Measurements from ENCODE around the gene DIPK1A.

DIPK1A gene

DNA sequence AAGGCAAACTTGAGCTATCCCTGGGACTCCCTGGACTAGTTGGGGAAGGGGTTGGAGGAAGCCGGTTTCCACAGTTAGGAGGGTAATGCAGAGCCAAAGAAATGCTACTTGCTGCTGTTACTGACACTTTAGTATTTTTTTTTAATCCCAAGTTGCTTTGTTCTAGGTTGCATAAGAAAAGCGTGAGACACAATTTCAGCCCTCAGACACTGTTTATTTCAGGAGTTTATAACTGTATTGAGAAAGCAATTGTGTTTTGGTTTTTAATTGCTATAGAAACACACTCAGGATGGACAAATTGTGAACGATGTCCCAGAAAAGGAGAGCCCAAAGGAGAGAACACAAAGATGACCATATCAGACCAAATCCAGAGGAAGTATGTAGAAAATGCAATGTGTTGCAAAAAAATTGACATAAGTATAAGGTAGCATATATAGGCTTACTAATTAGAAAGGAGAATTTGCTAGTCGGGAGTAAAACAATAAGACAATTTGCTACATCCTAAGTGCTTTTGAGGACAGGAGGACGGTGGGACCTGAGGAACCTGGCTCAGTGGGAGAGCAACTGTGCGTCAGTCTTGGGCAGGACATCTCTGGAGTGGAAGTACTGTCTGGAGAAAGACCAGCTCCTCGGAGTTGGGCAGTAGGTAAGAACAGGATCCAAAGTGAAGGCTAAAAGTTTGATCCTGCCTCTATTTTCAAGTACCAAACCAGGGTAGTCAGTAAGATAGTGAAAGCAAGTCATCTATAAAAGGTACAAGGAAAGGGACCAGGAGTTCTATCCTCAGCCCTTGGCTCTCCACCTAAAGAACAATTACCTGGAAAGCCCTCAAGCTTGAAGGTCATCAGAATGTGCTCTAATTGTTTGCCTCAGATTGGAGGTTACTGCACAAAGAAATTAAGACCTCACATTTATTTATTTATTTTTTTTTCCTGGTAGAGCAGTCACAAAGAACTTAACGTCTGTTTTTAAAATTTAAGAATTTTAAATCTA lies 39.9 kb downstream of the DIPK1A start:
- H3K4me3 ChIP-seq (replicated peaks in 1 of 2; ENCODE audit: low read depth in 2 of 2, low read length in 2 of 2): no peak overlapping the region
- TF ChIP-seq, protein P1, sequence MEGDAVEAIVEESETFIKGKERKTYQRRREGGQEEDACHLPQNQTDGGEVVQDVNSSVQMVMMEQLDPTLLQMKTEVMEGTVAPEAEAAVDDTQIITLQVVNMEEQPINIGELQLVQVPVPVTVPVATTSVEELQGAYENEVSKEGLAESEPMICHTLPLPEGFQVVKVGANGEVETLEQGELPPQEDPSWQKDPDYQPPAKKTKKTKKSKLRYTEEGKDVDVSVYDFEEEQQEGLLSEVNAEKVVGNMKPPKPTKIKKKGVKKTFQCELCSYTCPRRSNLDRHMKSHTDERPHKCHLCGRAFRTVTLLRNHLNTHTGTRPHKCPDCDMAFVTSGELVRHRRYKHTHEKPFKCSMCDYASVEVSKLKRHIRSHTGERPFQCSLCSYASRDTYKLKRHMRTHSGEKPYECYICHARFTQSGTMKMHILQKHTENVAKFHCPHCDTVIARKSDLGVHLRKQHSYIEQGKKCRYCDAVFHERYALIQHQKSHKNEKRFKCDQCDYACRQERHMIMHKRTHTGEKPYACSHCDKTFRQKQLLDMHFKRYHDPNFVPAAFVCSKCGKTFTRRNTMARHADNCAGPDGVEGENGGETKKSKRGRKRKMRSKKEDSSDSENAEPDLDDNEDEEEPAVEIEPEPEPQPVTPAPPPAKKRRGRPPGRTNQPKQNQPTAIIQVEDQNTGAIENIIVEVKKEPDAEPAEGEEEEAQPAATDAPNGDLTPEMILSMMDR (IDR thresholded peaks at IDR 0.05; ENCODE audit: low read depth, low read length): no peak
- no peak for DNase-seq (ENCODE audit: low read depth in 2 of 2)

DNA sequence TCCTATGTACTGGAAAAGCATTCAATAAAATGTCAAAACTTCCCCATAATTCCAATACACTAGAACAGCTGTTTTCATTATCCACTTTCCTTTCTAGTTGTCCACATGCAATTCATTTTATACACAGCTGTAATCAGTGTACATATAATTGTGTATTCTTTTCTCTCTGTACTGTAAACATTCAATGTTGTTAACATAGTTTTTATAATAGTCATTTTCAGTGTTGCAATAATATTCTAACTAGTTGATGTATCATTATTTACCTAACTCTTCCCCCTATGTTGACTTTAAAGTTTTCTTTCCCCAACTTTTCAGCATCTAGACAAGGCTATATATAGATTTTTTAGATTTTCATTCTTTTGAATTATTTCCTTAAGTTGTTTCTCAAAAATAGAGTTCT lies 44.4 kb downstream of the DIPK1A start:
- DNase-seq (ENCODE audit: low read depth in 2 of 2): peak in 1 of 2 donors; percentile 53
- H3K4me3 ChIP-seq (replicated peaks in 1 of 2; ENCODE audit: low read depth in 2 of 2, low read length in 2 of 2): no peak overlapping the region
- TF ChIP-seq, protein P1 (IDR thresholded peaks at IDR 0.05; ENCODE audit: low read depth, low read length): no peak

DNA sequence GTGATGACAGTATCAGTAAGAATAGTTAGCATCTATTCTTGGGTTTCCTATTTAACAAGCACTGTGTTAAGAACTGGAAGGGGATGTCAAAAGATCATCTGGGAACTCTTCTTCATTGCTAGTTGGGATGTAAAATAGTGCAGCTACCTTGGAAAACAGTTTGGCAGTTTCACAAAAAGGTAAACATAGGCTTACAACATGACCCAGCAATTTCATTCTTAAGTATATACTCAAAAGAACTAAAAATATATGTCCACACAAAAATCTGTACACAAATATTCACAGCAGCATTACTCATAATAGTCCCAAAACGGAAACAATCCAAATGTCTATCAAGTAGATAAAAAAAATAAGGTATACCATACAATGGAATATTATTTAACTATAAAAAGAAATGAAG lies 45.7 kb downstream of the DIPK1A start:
- H3K4me3 ChIP-seq (replicated peaks in 1 of 2; ENCODE audit: low read depth in 2 of 2, low read length in 2 of 2): no peak overlapping the region
- TF ChIP-seq, protein P1 (IDR thresholded peaks at IDR 0.05; ENCODE audit: low read depth, low read length): no peak
- peak in 1 of 2 donors; percentile 39 for DNase-seq (ENCODE audit: low read depth in 2 of 2)

DNA sequence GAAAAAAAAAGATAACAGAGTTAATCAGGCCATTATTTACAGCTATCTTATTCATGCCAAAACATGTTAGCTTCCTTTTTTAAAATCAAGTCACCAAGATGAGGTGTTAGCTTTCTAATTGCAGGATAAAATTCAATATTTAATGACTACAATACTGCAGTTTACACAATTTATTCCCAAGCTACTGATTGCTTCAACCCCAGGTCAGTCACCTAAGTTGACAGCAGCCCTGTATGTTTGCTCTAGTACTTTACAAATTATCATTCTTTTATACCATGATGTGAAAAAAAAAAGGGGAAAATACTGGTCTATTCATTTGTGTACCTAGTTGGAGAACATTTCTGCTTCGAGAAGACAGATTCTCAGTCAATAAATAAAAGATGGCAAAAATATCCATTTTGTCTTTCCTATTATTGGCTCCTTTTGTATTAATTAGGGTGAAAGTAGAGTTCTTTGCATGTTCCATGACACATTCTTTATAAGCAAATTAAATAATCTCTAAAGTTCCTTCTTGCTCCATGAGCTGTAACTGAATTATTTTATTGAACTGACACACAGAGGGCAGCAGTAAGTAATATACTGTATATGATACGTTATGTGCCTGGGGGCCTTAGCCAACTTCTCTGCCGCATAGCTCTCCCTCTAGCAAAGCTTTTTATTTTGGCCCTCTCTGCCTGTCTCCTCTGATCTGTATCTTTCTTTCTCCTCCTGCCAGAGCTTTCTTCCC lies 48.0 kb downstream of the DIPK1A start:
- DNase-seq (ENCODE audit: low read depth in 2 of 2): no peak
- H3K4me3 ChIP-seq (replicated peaks in 1 of 2; ENCODE audit: low read depth in 2 of 2, low read length in 2 of 2): no peak overlapping the region
- TF ChIP-seq, protein P1 (IDR thresholded peaks at IDR 0.05; ENCODE audit: low read depth, low read length): no peak

DNA sequence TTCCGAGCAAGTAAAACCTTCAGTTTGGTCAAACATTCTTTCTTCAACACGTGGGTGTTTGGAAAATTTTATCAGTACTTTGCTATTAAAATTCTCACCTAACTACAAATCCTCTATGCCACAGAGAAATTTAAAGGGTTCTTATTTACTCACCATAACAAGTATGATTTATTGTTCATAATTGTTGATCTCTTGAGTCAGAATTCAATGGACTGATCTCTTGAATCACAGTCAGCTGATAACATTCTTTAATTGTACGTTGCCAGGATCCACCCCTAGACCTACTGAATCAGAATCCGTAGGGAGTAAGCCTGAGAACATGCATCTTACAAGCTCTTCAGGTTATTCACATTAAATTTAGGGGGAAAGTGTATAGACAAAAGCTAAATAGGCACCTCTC lies 51.2 kb downstream of the DIPK1A start:
- H3K4me3 ChIP-seq (replicated peaks in 1 of 2; ENCODE audit: low read depth in 2 of 2, low read length in 2 of 2): no peak overlapping the region
- DNase-seq (ENCODE audit: low read depth in 2 of 2): peak in 1 of 2 donors; percentile 68
- TF ChIP-seq, protein P1 (IDR thresholded peaks at IDR 0.05; ENCODE audit: low read depth, low read length): no peak

DNA sequence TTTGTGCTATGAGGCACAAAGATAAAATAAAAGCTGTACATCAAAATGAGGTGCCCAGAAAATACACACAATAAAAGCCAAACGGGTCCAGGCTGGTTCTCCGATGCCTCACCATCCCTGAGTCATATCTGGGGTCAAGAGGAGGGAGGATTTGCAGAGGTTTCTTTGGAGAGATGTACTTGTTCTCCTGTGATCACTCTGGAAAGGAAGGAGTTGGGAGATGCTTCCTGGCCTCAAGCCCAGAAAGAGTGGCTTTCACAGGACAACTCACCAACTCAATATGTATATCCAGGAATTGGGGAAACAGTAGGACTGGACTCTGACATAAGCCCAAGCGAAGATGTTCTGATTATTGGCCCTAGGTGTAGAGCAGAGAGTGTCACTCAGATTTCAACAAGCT lies 51.9 kb downstream of the DIPK1A start:
- peak; percentile 47 to 85 for DNase-seq (ENCODE audit: low read depth in 2 of 2)
- H3K4me3 ChIP-seq (replicated peaks in 1 of 2; ENCODE audit: low read depth in 2 of 2, low read length in 2 of 2): no peak overlapping the region
- TF ChIP-seq, protein P1 (IDR thresholded peaks at IDR 0.05; ENCODE audit: low read depth, low read length): no peak
